Adrenal gland (tissue), 12 donors: ENCODE results near the gene ASTE1. TPM values are rescaled to one million over a fixed set of nuclear protein-coding genes. Genes with fewer than 3 reads are reported as not detected.
"Not testable (repeated sequence)": the region's sequence is repeated elsewhere in the genome, so short reads cannot be mapped to it uniquely, and the experiment has no call there.

ENCODE experiments used
- DNase-seq, 7 donors: peaks; one replicate each; pipeline ENCODE4 v3.0.0-alpha.2; 2019 to 2020
- H3K27ac ChIP-seq, 5 donors: fragments of 200-600 bp; sonication (generic) in 4 of 5; 1 replicate in 3 of 5; 2 replicates in 2 of 5; pipeline versions ENCODE4 v1.5.1 to v1.8.0; 2016 to 2020; ENCODE audit warnings: mild to moderate bottlenecking in 1 of 5
- H3K27me3 ChIP-seq: fragments of 200-600 bp; 2 replicates; pipeline ENCODE4 v1.8.0; 2021
- H3K36me3 ChIP-seq, 2 donors: fragments of 200-600 bp; replicated peaks in 1 of 2; 1 replicate in 1 of 2; 2 replicates in 1 of 2; pipeline versions ENCODE4 v1.5.1 to v1.8.0; 2018 to 2022
- H3K4me1 ChIP-seq, 2 donors: fragments of 200-600 bp; replicated peaks in 1 of 2; 1 replicate in 1 of 2; 2 replicates in 1 of 2; pipeline versions ENCODE4 v1.5.1 to v1.8.0; 2018 to 2021
- H3K4me3 ChIP-seq, 4 donors: fragments of 200-600 bp; sonication (generic) in 3 of 4; one replicate each; pipeline ENCODE4 v1.5.1; 2016 to 2018
- H3K9me3 ChIP-seq, 3 donors: fragments of 200-600 bp; sonication (generic) in 1 of 3; replicated peaks in 1 of 3; 1 replicate in 2 of 3; 2 replicates in 1 of 3; pipeline versions ENCODE4 v1.5.1 to v1.8.0; 2016 to 2021
- POLR2A ChIP-seq, 2 donors: fragments of 450-650 bp; IDR thresholded peaks; one replicate each; pipeline ENCODE4 v1.6.1; 2017; ENCODE audit warnings: antibody characterized with exemption in 2 of 2, mild to moderate bottlenecking in 2 of 2, moderate library complexity in 1 of 2
- WGBS, 4 donors: extraction: QIAGEN DNeasy Blood & Tissue Kit in 2 of 4; methylation state at CpG; one replicate each; pipeline versions ENCODE4 v1.1.5 to v1.1.7; 2013 to 2017; 5-methylcytosine and 5-hydroxymethylcytosine counted together
- intact Hi-C, 2 donors: fragments of 100-400 bp; cut with DNase I; formaldehyde crosslinking; loops; one replicate each; pipeline versions ENCODE4 v1.14.1 to v1.15.0; 2022 to 2023
- polyA plus RNA-seq, 3 donors: library from polyadenylated mRNA; stranded (reverse); fragments of 200-250 nt in 2 of 3; fragments of 350-450 nt in 1 of 3; fragmentation: Illumina TruSeq in 1 of 3; extraction: RNeasy Lipid Tissue Mini Kit (QIAGEN cat#74804) in 1 of 3; gene quantifications; one replicate each; pipeline ENCODE4 v1.2.3, GENCODE V29; 2013 to 2014
- total RNA-seq, 9 donors: library from RNA; depleted of rRNA in 4 of 9; stranded (reverse); fragments of >200 nt in 4 of 9; fragments of 120-200 nt in 1 of 9; fragmentation: NEBNext Ultra II Directional in 1 of 9; extraction: Animal tissue kit (Norgen Biotek cat#: 25700) in 1 of 9; gene quantifications; one replicate each; pipeline versions ENCODE4 v1.1.0 to v1.2.4, GENCODE V29; 2013 to 2023
- TF ChIP-seq, protein P1 (sequence below), 6 experiments: fragments of 450-650 bp in 4 of 6; fragments of 200-600 bp in 2 of 6; sonication (generic) in 1 of 6; IDR thresholded peaks; 1 replicate in 5 of 6; 2 replicates in 1 of 6; pipeline versions ENCODE4 v1.5.1 to v1.8.0; 2016 to 2021; ENCODE audit warnings: antibody characterized with exemption in 6 of 6, mild to moderate bottlenecking in 2 of 6, moderate library complexity in 1 of 6
- donor health status: healthy with polysubstance abuse.
- donor health status: Bipolar disorder and iron deficiency.
- donor health status: DM: yes; HTN: yes; CAD: no.
- donor health status: DM: no; HTN: no; CAD: no.
- donor health status: DM: no; HTN: no; CAD: no.
- donor health status: DM: yes; HTN: yes; CAD: no.

Gene ASTE1
- total and polyA plus RNA-seq, 12 donors = 1.8 to 8.7 (median 6.1) TPM

DNA sequence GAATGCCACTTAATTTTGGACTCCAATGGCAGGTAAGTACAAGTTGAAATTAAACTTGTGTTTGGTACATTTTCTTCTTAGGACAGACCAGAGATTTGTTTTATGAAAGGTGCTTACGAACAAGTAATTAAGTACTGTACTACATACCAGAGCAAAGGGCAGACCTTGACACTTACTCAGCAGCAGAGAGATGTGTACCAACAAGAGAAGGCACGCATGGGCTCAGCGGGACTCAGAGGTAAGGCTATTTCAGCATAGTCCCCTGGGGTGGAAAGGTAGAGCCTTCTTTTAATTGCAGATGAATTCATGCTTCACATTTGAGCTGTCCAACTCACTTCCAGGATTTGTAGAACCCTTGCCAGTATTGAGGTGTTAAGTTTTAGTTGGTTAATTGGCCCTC, 51.4 kb downstream of the ASTE1 start:
- no peaks in the 10 kb centered on the region for H3K36me3 ChIP-seq
- H3K27ac ChIP-seq = no peak overlapping the region
- intact Hi-C loops = no loop called here
- TF ChIP-seq, protein P1, sequence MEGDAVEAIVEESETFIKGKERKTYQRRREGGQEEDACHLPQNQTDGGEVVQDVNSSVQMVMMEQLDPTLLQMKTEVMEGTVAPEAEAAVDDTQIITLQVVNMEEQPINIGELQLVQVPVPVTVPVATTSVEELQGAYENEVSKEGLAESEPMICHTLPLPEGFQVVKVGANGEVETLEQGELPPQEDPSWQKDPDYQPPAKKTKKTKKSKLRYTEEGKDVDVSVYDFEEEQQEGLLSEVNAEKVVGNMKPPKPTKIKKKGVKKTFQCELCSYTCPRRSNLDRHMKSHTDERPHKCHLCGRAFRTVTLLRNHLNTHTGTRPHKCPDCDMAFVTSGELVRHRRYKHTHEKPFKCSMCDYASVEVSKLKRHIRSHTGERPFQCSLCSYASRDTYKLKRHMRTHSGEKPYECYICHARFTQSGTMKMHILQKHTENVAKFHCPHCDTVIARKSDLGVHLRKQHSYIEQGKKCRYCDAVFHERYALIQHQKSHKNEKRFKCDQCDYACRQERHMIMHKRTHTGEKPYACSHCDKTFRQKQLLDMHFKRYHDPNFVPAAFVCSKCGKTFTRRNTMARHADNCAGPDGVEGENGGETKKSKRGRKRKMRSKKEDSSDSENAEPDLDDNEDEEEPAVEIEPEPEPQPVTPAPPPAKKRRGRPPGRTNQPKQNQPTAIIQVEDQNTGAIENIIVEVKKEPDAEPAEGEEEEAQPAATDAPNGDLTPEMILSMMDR (IDR thresholded peaks at IDR 0.05) = no peak
- TF ChIP-seq POLR2A (IDR thresholded peaks at IDR 0.05) = no peak
- H3K27me3 ChIP-seq = no peaks in the 10 kb centered on the region
- H3K4me3 ChIP-seq = no peak overlapping the region
- no peak for DNase-seq
- WGBS, 4 donors = 72 to 86% (median 84%) methylated on average over 3 of the region's 3 CpGs
- H3K4me1 ChIP-seq = peaks cover 0 to 6% of the 10 kb centered on the region in 2 donors
- H3K9me3 ChIP-seq = no peaks in the 10 kb centered on the region

DNA sequence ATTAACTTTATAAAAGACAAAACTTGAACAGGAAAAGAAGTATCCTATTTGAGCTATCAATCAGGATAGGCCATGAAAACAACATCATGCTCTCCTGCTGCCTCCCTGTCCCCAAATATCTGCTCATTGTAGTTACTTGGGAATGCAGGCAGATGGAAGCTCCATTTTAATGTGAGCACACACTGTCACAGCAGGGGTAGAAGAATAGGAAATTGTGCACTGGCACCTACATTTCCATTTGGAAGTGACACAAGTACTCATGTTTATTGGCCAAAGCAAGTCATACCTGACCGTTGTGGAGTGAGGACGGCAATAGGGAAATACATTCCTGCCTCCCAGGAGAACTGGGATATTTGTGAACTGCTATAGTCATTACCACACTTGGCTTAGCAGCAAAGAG, 52.4 kb downstream of the ASTE1 start:
- Histone ChIP-seq H3K27ac (no peak overlapping the region), H3K27me3 (no peaks in the 10 kb centered on the region), H3K9me3 (no peaks in the 10 kb centered on the region), H3K36me3 (no peaks in the 10 kb centered on the region), H3K4me3 (no peak overlapping the region), H3K4me1 (peaks cover 0 to 5% of the 10 kb centered on the region in 2 donors)
- TF ChIP-seq, protein P1 (IDR thresholded peaks at IDR 0.05) = no peak
- TF ChIP-seq POLR2A (IDR thresholded peaks at IDR 0.05) = no peak
- 92 to 99% (median 98%) methylated on average over 2 of the region's 2 CpGs for WGBS, 4 donors
- intact Hi-C loops = no loop called here
- DNase-seq = no peak

GRCh38 chr3:130973406-130973805, 53.2 kb downstream of the ASTE1 start:
- H3K4me3 ChIP-seq = no peak overlapping the region
- H3K9me3 ChIP-seq = no peaks in the 10 kb centered on the region
- no peaks in the 10 kb centered on the region for H3K36me3 ChIP-seq
- H3K27me3 ChIP-seq = no peaks in the 10 kb centered on the region
- no peaks in the 10 kb centered on the region for H3K4me1 ChIP-seq
- TF ChIP-seq POLR2A (IDR thresholded peaks at IDR 0.05) = no peak
- TF ChIP-seq, protein P1 (IDR thresholded peaks at IDR 0.05) = no peak
- WGBS, 4 donors = 89 to 94% (median 91%) methylated on average over 5 of the region's 5 CpGs
- DNase-seq = no peak
- H3K27ac ChIP-seq = no peak overlapping the region
- intact Hi-C loops = no loop called here

GRCh38 chr3:130972592-130972991, 54.0 kb downstream of the ASTE1 start:
- DNase-seq, H3K9me3 ChIP-seq, intact Hi-C loops, H3K27ac ChIP-seq, H3K36me3 ChIP-seq, H3K27me3 ChIP-seq, H3K4me1 ChIP-seq, H3K4me3 ChIP-seq: not testable (repeated sequence)
- WGBS, 4 donors = 97 to 100% (median 100%) methylated on average over 2 of the region's 2 CpGs

DNA sequence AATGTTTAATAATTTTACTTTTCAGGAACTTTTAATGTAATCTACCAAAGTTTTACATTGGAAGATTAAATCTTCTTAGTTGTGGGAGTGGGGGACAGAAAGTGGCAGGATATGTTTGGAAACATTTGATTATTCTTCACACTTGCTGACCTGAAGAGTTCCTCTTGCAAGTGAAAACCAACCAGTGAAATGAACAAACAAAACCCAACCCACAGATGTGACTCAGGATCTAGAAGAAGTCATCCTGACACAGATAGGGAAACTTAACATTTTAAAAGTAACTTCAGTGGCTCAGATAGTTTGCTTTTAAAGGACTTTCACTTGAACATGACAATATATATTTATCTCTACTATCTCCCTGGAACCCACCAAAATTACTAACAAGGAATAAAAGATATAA, 55.4 kb downstream of the ASTE1 start:
- H3K4me3 ChIP-seq = no peak overlapping the region
- no peaks in the 10 kb centered on the region for H3K27me3 ChIP-seq
- H3K36me3 ChIP-seq = no peaks in the 10 kb centered on the region
- H3K4me1 ChIP-seq = no peaks in the 10 kb centered on the region
- intact Hi-C loops = no loop called here
- H3K27ac ChIP-seq = no peak overlapping the region
- no peaks in the 10 kb centered on the region for H3K9me3 ChIP-seq
- TF ChIP-seq, protein P1 (IDR thresholded peaks at IDR 0.05) = no peak
- no peak for TF ChIP-seq POLR2A (IDR thresholded peaks at IDR 0.05)
- DNase-seq = no peak
